Measurements from ENCODE around the gene PTPRG.

Gene PTPRG

DNA sequence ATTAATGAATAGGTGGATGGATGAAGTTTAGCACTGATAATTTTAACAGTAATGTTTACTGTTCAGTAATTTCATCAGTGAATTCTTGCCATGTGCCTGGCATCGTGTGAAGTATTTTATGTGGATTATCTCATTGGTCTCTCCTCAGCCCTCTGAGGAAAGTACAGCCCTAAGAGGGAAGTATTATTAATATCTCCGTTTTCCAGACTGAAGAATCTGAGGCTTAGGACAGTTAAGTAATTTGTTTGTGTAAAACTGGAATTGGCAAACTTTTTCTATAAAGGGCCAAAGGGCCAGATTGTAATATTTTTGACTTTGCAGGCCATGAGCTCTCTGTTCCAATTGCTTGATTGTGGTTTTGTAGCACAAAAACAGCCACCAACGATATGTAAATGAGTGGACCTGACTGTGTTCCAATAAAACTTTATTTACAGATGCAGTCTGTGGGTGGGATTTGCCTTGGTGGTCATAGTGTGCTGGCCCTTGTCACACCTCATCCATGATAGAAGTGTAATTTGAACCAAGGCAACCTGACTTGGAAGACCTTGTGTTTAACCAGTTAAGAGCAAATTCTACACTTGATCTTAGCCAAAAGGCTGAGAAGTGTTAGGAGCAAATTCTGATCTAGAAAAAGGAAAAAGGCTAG lies 556.7 kb downstream of the PTPRG start:
- no peak for DNase-seq (ENCODE audit: low spot score)

DNA sequence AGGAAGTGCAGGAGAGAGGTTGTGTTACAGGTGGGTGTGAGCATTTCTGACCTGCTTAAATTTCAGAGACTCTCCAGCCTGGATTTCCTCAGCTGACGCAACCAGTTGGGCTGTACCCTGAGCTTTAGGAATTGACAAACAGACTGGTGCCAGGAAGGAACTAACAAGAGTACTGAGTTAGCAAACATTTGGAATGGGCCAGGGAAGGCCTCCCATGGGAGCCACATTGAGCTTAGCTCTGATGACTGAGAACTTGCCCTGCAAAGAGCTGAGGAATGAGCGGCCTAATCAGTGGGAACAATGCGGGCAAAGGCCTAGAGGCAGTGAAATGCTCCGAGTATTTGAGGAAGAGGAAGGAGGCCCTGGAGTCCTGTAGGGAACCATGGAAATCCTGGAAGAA lies 557.8 kb downstream of the PTPRG start:
- DNase-seq (ENCODE audit: low spot score), result no peak

DNA sequence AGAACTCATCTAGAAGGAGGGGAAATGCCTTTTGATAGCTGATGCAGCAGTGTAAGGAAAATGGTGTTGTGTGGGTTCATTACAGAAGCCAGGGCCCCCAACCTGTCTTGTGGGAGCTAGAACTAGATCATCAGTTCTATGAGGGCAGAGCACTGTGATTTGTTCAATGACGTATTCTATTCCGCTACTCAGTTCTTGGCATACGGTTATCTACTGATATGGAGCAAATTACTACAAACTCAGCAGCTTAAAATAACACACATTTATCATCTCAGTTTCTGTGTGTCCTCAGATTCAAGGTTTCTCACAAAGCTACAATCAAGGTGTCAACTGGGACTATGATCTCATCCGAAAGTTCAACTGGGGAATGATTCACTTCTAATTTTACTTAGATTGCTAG lies 561.4 kb downstream of the PTPRG start:
- DNase-seq (ENCODE audit: low spot score), result no peak

DNA sequence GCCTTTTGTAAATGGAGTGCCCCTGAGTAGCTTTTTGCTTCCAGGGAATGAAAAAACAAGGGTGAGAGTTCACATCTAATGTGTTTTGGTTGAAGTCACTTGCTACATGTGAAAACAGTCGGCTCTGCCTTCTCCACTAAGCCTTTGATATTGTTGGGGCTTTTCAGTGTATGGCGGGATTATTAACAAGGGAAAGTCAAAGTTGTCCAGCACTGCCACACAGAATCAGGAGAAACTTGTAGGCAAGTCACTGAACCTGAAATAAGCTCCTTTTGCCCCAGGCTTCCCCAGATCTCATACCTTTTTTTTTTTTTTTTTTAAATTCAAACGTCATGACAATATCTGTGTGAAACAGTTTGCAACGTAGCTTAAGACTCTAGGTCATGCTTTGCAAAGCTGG lies 564.0 kb downstream of the PTPRG start:
- no peak for DNase-seq (ENCODE audit: low spot score)

DNA sequence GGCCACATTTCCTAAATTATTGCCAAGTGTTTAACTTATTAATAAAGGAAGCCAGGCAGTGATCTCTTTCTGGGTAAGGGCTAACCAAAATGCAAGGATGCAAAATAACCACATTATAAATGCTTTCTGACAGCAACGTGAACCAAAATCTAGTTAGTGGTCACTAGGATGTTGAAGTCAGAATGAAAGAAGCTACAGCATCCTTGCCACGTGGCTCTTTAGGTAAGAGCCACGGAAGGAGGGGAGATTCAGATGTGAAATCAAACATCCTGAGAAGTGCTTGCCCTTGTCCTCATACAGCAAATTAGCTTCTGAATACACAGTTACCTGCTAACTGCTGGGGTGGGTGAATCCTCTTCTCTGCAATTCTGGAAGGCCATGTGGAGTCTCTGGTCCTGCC lies 565.7 kb downstream of the PTPRG start:
- DNase-seq (ENCODE audit: low spot score), result no peak

DNA sequence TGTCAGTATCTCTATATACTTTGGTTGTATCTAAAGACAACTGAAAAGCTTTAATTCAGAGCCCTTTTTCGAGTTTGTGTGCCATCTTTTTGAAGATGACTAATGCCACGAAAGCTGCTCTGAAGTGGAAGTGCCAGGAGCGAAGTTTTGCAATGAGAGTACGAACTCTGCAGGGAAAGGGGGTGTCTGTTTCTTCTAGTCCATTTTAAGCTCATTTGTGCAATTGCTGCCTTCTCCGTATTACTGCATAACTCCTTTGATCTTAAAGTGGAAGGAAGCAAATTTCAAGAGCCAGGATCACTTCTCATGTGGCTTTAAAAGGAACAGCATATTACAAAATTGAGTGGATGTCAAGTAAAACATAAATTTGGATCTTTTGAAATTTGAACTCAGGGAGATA lies 566.7 kb downstream of the PTPRG start:
- DNase-seq (ENCODE audit: low spot score), result no peak

DNA sequence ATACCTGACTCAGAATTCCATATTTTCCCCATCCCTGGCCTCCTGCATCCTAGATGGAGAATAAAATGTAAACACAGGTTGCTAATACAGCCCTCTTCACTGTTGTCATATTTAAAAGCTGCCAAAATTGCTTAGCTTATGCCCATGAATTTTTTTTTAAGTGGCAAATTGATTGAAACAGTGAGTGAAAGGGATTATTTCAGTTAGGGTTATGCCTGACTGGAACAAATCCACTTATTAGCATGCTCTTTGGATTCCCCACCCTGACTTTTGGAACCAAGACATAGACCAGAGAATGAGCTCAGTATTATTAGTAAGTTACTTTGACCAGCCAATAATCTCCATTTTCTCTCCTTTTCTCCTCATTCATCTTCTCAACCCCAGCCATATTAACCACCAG lies 567.3 kb downstream of the PTPRG start:
- DNase-seq (ENCODE audit: low spot score), result no peak

DNA sequence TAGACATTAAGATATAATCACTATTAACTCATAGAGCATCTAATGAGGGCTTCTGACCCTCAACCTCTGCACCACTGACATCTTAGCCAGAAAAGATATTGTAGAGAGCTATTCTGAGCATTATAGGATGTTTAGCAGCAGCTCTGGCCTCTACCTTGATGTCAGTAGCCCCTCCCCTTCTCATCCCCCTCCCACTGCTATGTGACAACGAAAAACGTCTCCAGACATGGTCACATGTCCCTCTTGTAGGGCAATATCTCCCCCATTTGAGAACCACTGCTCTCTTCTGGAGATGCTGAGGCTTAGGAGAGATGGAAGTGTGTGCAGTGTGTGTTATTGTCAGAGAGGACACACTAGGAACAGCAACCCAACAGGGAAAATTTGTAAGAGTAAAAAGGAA lies 569.7 kb downstream of the PTPRG start:
- DNase-seq (ENCODE audit: low spot score), result no peak

DNA sequence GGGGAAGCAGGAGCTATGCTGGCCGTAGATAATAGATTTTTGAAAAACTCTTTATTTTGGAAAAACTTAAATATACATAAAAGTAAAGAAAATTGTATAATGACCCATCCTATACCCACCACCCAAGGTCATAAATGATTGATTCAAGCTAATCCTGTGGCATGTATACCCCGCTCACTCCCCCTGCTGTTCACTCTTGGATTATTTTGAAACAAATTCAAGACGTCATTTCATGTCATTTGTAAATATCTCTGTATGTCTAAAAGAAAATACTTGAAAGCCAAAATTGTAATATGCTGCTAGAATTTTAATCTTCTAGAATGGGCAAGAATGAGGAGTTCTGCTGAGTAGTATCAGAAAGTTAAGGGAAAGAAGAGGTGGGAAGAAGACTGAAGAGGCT lies 570.2 kb downstream of the PTPRG start:
- no peak for DNase-seq (ENCODE audit: low spot score)

DNA sequence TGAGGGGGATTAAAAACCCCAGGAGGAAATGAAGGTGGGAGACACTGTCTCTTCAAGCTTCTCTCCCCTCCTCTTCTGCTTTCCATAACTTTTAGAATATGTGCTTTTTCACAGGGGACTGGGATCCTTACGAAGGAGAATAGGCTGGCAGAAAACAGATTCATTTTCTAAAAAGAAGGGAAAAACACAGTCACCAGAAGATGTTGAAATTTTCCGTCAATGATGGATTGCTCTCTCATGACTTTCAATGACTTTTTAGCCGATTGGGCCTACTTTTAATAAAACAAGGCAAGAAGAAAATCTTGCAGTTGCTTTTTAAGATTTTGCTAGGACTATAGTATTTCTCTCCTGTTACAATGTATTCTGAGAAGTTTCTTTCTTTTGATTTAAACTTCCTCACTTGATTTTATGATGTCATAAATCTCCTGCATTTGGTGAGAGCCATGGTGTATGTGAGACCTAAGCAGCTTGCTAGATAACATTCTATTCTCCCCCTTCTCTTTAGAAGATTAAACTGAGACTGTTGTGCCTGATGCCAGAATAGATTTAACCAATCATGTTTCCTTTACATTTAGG lies 570.7 kb downstream of the PTPRG start:
- no peak for DNase-seq (ENCODE audit: low spot score)

DNA sequence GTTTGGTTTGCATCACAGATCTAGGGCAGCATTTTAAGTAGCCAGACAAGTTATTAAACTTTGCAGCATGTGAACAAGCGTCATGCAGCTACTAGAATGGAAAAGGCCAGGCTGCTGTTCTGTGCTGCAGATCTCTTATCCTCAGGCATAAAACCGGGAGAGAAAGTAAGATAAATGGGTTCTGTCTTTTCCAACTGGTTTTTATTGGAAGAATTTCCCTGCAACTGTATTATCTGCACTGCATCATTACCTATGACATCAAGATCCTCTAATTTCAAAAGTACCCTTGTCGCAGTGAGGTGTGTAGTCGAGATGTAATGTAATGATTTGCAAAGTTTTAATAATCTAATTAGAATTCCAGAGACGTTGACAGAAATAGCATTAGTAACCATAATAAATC lies 571.6 kb downstream of the PTPRG start:
- DNase-seq (ENCODE audit: low spot score), result no peak

DNA sequence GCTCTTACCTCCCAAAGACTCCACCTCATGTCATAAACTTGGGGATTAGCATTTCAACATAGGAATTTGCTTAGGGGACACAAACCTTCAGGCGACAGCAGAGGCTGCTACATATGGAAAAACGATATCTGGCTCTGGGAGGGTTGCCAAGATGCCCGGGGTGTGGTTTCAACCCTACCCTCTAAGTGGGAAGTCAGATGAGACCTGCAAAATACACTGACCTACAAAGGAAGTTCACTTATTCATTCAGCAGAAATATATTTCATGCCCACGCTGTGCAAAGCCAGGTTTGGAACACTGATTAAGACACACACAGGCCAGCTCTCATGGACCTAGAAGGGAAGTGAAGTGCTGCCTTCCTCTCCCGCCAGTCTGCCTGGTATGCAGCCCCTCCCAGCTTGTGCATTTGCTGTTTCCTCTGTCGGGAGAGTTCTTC lies 572.7 kb downstream of the PTPRG start:
- DNase-seq (ENCODE audit: low spot score), result no peak

DNA sequence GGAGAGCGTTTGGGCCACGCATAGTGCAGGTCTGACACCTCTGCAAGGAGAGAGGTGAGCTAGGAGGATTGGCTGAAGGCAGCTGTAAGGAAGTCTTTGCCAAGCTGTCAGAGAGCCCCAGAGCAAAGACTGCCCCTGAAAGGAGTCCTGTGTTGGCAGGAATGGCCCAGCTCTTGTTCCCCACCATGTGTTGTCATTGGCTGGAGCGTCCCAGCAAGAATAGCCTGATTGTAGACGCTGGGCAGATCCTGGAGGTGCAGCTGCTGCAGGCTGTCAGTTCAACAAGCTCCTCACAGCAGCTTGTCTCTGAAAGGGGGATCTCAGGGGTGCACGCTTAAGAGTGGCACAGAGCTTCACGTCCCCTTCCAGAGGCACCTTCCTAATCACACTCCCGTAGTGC lies 574.4 kb downstream of the PTPRG start:
- DNase-seq (ENCODE audit: low spot score), result no peak

DNA sequence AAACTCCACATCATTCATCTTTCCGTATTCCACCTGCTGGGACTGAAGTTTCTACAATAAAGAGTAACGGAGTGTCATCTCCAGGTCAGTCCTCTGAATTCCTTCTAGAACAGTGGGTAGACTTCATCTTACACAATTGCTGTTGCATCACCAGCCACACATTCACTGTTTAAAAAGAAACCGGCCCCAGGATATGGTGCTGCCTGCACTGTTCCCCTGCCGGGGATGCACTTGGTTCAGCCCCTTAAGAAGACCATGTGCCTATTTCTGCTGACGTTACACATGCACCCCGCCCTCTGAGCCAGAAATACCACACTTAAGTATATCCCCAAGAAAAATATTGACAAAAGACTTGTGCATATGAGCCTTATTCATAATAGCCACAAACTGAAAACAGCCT lies 578.6 kb downstream of the PTPRG start:
- no peak for DNase-seq (ENCODE audit: low spot score)

DNA sequence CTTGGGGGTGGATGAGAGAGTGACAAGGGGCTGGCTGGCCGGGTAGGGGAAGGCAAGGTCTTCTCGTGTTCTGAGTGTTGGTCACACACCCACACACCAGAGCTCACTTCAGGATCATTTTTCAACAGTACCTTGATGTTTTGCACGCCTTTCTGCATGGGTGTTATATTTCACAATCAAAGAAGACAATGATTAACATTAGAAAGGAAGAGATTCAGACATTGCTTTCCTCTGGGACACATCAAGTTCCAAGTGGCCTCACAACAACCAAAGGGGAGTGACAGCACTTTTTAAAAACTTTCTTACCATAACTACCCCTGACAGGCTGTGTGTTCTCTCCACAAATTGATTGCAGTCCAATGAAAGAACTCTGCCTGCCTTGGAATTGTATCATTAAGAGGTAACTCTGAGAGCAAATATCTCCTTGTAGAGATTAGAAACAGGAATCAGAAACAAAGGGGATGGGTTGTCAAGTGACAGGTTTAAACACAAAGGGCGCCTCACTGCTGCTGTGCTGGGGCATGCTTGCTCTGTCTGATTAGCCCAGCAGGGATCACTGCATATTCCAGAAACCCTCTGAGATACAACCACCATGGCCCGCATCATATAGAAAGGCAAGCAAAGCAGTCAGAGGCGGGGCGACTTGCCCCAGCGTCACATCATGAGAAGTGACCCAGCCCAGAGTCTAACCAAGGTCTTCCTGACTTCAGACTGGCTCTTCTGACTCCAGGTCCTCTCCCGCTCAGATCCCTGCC lies 581.1 kb downstream of the PTPRG start:
- no peak for DNase-seq (ENCODE audit: low spot score)

DNA sequence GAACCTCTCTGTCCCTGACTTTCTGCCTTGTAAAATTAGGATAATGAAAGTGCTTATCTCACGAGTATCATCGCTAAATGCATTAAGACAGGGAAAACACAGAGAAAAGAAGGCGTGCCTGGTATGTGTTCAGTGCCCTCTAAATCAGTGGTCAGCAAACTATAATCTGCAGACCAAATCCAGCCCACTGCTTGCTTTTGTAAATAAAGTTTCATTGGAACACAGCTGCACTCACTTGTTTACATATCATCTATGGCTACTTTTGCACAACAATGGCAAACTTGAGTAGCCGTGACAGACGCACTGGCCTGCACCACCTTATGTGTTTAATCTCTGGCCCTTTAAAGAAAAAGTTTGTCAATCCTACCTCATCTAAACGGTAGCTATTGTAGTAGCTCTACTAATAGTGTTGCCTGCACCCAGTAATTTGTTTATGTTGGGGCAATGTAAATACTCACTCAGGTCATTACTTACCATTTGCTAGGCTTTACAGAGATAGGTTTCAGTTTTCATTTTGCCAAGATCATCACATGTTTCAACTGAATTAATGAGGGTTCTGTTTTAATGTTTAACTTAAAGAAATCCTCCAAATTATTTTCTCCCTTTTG lies 582.6 kb downstream of the PTPRG start:
- no peak for DNase-seq (ENCODE audit: low spot score)

DNA sequence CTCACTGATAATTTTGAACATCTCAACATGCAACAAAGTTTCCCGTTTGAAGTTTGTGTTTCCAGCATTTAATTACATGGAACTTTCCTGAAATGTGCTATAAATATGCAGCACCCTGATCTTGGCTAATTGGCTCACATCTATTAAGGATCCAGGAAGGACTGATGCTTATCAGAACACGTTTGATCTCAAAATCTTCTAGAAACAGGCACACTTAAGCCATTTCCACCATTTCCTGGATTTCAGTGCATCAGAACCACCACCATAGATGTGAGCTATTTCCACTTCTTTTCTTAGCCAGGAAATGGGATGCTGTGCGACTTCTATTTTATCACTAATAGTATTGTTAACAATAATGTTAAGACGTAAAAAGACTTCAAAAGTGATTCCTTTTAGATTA lies 583.1 kb downstream of the PTPRG start:
- DNase-seq (ENCODE audit: low spot score), result no peak

DNA sequence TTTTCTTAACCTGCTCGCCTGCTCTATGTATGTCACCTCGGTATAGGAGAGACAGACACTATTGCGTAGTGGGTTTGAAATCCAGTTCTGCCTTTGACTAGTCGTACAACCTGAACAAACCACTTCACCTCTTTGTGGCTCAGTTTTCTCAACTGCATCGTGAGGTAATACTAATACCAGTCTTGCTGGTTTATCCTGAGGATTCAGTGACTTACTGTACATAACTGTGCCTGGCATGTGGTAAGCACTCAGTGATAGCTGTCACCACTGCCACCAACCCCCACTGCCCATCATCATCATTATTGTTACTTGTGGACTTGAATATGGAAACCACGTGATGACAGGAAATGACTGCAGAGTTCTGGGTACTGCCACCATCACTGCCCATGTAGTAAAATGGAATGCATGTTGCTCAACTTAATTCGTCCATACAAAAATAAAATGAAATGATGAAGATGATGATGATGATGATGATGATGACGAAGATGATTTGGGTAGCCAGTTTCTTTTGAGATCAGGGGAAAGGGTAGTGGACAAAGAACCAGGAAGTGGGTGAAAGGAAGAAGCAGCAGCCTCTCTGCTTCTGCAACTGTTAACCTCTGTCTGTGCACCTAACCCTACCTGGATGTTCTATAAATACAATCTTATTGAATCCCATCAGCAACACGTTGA lies 583.9 kb downstream of the PTPRG start:
- no peak for DNase-seq (ENCODE audit: low spot score)

DNA sequence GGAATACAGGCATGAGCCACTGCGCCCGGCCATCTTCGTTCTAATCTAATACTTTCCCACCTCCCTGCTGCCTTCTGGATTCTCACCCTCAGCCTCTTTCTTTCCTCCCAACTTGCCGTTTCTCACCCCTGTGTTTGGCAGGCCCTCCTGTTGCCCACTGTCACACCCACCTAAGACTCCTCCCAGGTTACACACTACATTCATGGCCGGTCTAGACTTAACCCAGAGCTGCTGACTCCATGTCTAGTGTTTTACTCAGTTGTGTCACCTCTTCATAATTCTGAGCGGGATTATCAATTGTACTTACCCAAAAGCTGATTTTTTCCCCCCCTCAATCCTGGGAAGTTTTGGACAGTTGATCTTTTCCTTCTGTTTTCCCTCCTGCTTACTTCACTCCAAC lies 588.2 kb downstream of the PTPRG start:
- no peak for DNase-seq (ENCODE audit: low spot score)

DNA sequence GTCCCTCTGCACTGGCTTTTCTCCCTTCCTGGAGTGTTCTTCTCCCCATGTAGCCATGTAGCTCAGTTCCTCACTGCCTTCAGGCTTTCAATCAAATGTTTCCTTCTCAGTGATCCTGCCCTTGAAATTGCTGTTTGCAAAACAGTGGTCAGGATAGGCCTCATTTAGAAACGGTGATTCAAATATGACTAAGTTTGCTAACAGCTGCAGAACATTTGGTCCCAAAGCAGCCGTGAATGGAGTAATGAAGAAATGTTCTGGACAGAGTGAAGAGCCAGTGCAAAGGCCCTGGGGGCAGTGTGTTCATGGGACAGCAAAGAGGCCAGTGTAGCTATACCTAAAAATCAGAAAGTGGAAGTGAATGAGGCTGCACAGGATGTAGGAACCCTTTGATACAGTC lies 588.6 kb downstream of the PTPRG start:
- DNase-seq (ENCODE audit: low spot score), result no peak

DNA sequence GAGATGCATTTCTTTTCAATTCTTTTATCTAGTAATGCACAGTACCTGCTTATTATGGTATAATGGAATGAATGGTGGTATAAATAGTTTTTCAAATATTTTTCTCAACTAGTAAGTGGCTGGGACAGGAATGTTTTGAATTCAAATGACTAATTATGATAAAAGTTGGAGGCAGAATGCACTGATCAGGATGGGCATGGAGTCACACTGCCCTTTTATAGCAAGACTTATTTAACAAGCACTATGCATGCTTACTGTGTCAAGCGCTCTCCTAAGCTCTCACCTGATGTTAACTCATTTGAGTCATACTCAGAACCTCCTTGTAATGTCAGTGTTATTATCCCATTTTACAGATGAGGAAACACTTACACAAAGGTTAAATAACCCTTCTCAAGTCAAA lies 590.2 kb downstream of the PTPRG start:
- DNase-seq (ENCODE audit: low spot score), result no peak

DNA sequence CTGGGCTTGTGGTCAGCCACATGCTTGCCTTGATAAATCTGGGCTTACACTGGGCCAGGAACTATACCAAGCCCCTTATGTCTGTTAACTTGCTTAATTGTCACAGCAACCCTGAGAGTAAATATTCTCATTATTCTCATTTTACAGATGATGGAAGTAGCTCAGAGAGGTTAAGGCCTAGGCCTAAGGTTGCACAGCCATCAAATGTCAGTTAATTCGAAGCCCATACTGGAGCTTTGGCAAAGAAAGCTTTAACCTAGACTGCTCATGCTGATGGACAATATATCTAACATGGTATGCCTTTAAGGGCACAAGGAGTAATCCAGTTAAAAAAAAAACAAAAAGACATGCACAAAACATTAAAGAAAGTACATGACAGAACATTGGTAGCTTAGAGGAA lies 591.9 kb downstream of the PTPRG start:
- no peak for DNase-seq (ENCODE audit: low spot score)

Measured in SW480 (cell line).